HG02885 (cell line): ENCODE data around the gene FNTB.

Experiments used
- ATAC-seq: cut with Tn5 transposase; IDR thresholded peaks from one replicate; pipeline ENCODE4 v1.9.1; 2021; ENCODE audit warnings: mild to moderate bottlenecking; ENCODE audit not compliant: unreplicated experiment, poor library complexity

FNTB gene, protein sequence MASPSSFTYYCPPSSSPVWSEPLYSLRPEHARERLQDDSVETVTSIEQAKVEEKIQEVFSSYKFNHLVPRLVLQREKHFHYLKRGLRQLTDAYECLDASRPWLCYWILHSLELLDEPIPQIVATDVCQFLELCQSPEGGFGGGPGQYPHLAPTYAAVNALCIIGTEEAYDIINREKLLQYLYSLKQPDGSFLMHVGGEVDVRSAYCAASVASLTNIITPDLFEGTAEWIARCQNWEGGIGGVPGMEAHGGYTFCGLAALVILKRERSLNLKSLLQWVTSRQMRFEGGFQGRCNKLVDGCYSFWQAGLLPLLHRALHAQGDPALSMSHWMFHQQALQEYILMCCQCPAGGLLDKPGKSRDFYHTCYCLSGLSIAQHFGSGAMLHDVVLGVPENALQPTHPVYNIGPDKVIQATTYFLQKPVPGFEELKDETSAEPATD

DNA sequence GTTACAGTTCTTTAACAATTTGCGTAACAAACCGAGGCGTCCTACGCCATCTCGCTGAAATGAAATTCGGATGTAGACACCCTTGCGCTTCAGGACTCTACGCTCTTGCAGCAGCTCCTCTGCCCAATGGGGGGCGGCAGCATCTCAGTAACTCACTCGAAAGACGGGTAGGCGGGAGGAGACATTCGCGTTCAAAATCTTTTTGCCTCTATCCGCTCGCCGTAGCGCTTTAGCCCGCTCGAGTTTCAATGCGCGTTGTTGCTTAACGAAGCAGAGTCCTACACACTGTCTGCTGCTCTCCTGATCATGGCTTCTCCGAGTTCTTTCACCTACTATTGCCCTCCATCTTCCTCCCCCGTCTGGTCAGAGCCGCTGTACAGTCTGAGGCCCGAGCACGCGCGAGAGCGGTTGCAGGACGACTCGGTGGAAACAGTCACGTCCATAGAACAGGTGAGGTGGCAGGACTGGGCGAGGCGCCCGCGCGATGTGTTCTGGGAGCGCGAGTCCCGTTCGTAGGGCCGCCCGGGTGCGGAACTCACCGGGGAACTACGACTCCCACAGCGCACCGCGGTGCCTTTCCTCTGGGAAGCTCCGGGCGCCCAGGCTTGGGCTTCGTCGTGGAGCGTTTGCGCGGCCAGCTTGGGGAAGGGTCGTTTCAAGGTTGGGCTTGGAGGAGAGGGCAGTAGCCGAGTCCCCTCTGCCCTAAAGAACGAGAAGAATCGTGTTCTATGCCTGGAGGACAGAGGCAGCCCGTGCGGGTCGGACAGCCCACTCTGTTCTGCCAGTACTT lies at the start of gene FNTB:
FNTB (plus strand) TSS at position 248 of the 790 bp plus-strand sequence; CDS start at position 307, 59 bp downstream.
- ATAC-seq = peak; percentile 92

GRCh38 chr14:64937171-64937820 lies 49.4 kb upstream of the FNTB start:
- no peak for ATAC-seq

DNA sequence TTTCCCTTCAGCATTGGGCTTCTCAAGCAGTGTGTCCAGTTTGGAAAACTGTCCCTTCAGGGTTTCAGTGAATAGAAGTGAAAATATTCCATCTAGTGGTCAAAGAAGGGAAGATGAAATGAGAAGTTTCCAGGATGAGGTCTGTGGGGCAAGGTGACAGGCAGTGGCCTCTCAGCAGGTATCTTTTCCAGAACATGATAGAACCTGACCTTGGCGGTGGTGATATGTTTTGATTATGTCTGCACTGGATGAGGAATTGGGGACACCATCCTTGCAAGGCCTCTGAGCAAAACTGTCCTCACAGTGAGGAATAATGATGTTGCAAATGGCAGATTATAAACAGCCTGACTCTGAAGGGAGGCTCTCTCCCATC lies 48.9 kb upstream of the FNTB start:
- no peak for ATAC-seq

DNA sequence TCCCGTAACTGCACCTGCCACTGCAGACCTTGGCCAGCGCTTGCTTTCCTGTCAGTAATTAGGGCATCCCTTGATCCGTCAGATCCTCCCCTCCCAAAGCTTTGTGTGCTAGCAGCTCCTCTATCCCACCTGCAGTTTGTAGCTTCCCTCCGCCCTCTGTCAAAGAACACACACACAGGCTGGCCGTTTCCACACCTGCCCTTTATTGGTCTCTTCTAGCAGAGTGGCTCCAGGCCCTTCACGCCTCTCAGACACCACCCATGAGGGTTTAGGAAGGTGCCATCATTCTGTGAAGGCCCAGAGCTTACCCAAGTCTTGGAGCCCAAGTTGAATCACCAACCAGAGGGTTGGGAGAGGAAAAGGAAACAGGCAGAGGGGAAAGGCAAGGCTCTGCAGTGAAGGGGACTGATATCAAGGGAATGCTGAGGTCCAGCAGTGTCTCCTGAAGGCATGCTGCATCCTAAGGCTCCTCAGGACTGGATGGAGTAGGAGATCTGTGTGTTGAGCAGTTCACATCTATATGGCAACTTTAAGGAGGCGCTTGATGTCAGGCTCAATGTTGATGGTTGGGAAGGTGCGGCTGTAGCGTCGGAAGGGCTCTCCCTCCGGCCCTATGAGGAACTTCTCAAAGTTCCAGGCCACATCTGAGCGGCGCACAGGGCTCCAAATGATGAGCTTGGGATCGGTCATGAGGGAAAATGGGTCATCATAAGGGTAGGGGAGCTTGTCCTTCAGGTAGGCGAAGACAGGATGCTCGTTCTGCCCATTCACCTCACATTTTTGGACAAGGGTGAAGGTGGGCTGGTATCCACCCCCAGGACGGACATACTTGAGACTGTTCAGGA lies 47.5 kb upstream of the FNTB start:
- ATAC-seq = no peak

GRCh38 chr14:64939817-64940190 lies 46.9 kb upstream of the FNTB start:
- ATAC-seq = no peak

DNA sequence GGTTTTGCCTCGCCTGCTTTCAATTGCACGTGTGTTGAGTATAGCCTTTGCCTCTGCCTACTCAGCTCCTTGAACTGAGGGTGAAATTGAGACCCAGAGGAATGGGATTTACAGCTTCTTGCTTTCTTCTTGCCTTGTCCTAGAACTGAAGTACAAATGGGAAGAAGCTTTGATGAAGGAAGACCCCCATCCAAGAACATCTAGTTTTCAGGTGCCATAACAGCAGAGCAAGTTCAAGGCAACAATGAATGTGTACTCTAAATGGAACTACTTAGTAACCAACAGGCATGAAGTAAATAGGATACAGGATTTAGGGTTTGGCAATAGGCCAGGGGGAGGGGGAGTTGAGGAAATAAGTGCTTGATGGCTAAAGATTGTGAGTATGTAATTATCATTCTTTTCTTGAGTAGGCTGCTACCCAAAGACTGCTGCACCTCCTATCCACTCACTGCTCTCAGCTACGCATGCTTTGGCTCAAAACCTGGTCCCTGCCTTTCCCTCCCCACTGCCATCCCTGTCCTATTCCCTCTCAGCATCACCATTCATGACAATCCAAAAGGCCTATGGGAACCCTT lies 46.3 kb upstream of the FNTB start:
- ATAC-seq = no peak

- ATAC-seq = no peak
Measured at GRCh38 chr14:64942531-64943111, 44.1 kb upstream of the FNTB start, which contains the start of gene GPX2. Gene GPX2 (minus strand): TSS chr14:64942745. CDS start chr14:64942726, 19 bp downstream.

GRCh38 chr14:64943556-64943955 lies 43.1 kb upstream of the FNTB start:
- peak; percentile 60 for ATAC-seq

DNA sequence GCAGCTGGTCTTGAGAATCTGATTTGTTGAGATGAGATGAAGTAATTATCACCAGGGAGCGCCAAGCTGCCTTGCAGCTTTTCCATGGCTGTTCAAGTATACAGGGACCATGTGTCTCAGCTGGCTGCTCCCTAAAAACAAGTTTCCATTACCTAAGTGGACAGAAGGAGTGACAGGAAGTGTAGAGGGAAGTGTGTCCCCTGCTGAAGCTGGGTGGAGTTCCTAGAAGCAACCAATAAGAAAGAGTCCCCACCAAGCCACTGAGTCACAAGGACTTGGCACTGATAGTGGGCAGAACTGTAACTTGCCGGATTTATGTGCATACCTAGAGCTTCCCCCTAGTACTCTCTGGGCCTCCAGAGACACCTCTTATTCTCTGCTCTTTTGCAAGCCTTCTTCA lies 42.7 kb upstream of the FNTB start:
- no peak for ATAC-seq

DNA sequence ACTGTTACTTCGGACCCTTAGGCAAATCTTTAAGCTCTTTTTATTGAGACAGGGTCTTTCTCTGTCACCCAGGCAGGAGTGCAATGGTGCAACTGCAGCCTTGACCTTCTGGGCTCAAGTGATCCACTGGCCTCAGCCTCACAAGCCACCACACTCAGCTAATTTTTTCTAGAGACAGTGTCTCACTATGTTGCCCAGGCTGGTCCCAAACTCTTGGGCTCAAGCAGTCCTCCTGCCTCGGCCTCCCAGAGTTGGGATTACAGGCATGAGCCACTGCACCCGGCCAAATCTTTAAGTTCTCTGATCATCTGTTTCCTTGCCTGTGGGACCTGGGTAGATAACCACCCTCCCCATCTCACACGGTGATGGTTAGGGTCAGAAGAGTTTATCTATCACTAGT lies 41.8 kb upstream of the FNTB start:
- no peak for ATAC-seq

DNA sequence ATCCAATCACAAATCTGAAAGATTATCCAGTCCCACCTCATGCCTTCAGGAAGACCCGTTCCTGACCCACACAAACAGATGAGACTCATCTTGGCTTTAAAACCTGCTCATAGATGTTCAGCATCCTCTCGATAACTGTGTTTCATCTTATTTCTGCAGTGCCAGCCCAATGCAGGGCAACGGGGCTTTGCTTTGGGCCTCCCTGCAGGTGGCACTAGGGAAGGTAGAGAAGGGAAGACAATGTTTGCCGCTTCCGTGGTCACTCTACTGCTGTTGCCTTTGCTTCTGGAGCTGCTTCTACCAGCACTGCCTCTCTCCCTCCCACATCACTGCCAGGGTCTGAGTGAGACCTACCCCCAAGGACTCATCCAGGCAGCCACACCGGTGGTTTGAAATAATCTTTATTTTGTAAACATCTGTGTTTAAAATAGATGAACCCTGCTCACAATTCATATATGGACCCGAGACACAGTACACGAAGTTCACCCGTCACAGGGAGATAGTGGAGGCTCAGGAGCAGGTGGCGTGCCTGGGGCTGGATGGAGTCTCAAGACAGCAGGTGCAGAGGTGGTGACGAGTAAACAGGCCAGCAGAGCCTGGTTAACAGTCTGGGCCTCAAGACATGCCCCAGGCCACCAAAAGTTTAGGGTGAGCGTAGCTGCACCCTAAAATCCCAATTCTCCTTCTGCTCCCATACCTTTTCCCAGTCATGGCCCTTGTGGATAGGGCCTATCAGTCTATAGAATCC lies 41.1 kb upstream of the FNTB start:
- ATAC-seq = no peak

- ATAC-seq = no peak
Measured at GRCh38 chr14:64946310-64947045, 40.2 kb upstream of the FNTB start.

DNA sequence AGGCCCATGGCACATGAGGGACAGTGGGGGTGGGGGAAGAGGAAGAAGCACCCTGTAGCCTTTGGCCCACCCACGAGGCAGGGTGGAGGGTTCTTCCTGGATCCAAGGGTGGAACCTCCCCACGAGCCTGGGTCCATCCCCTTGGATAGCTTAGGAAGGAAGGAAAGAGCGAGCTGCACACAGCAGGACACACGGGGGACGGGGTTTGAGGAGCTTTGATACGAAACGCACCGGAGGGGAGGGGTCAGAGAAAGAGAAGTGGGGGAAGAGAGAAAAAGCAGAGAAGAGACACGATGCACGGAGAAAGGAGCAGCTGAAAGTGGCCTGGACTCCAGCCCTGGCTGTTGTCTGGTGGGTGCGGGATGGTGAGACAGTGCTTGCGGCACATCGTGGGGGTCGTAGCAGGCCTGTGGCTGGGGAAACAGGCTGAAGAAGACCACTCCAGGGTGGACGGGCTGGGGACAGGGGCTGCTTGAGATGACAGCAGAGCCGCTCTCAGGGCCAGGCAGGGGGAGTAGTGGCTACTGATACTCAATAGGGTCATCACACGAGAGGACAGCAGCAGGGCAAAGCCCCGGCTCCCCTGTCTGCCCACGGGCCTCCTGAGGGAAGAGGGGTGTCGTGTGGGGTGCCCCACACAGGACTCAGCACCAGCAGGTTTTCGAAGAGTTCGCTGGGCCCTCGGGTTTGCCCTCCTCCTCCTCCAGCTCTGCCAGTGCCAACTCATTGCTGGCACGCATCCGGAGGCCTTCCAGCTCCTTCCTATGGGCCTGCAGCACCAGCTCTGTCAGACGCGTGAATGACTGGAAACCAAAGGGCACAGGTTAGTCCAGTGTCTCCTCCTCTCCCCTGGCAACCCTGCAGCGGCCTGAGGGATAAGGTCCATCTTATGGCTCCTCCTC lies 38.7 kb upstream of the FNTB start:
- ATAC-seq = no peak

- no peak for ATAC-seq
Measured at GRCh38 chr14:64948612-64949210, 38.0 kb upstream of the FNTB start.

GRCh38 chr14:64950889-64951288 lies 35.8 kb upstream of the FNTB start:
- ATAC-seq = no peak

GRCh38 chr14:64951291-64951690 lies 35.4 kb upstream of the FNTB start:
- no peak for ATAC-seq

DNA sequence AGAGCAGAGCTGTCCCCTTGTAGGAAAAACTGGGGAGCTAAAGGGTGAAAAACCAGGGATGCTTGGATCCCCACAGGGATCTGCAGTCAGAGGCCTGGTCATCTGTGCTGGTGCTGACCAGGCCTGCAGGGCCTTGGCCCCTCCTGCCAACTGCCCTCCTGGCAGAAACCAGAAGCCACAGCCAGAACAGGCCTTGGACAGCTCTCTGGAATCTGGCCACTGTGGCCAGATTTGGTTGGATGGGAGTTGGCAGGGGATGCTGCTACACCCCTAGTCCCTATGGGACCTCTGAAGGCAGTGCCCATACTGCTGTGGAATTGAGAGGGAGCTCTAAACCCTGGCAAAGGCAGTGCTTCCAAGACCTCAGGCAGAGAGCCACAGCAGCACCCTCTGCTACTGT lies 35.0 kb upstream of the FNTB start:
- ATAC-seq = no peak
